Inferior parietal cortex (tissue), 1 donor: Measurements from ENCODE around the gene PRAME.
A peak's percentile ranks its signal among the peaks of the same experiment; 100 is the strongest.
"Not testable (repeated sequence)": the region's sequence is repeated elsewhere in the genome, so short reads cannot be mapped to it uniquely, and the experiment has no call there.

ENCODE experiments used
- DNase-seq: peaks from one replicate; pipeline ENCODE4 v3.0.0-alpha.2; 2016; ENCODE audit errors: extremely low spot score

PRAME gene

DNA sequence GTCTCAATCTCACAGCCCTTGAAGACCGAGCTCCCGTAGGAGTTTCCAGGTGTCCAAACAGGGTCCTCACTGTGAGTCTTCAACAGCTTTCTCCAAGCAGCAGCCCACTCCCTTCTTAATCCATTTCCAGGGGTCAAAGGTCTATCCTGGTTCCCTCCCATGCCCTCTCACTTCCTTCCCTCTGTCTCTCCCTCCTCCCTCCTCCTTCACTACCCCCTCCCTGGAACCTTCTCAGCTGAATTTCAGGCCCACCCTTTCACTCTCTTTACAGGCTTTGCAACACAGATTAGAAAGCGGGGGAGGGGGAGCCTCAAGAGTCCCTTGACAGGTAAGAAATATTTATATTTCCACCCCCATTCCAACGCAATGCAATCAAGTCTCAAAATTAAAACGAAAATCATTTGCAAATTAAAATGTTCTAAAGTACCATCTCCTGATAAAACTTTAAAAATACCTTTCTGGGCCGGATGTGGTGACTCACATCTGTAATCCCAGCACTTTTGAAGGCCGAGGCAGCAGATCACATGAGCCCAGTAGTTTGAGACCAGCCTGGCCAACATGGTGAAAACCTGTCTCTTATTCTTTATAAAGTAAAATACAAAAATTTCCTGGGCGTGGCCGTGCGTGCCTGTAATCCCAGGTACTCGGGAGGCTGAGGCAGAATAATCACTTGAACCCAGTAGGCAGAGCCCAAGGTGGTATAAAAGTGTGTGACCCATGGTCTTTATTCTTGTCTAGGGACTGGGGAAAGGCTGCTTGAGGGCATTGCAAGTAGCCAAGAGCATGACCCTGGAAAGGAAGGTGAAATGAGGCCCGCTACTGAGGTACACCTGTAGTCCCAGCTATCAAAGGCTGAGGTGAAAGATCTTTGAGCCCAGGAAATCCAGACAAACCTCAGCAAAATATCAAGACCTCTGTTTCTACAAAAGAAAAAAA is 38.1 kb downstream of the PRAME start:
- DNase-seq = no peak

DNA sequence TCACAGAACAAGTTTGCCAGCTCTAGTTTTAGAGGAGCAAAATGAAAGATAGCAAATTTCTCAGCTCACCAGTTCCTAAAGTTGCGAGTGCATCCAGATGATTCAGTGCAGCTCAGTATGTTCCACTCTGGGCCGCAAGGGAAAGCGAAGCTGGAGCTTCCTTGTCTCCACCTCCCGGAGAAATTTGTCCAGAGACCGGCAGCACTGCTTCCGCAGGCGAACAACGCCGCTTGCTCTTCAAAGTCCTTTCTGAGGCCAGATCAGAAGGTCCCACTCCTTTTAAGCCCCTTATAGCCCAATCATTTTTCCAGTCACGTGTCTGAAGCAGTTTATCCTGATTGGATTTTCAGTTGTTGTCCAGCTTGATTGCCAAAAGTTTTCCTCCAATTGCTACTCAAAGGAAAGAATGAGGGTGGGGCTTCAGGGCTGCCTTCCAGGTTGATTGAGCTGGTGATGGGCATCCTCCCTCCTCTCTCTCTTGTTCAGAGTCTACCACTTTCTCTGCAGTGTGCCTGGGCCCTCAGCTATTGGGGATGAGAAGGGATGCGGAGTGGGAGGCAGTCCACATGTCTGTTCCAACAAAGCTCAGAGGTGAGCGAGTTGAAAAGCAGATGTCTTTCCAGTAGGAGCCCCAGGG is 38.9 kb downstream of the PRAME start, which contains the start of gene ZNF280A:
ZNF280A (minus strand) TSS at position 251 of the 637 bp plus-strand sequence. CDS start 4,640 bp downstream, outside the sequence.
- DNase-seq = peak; percentile 72

DNA sequence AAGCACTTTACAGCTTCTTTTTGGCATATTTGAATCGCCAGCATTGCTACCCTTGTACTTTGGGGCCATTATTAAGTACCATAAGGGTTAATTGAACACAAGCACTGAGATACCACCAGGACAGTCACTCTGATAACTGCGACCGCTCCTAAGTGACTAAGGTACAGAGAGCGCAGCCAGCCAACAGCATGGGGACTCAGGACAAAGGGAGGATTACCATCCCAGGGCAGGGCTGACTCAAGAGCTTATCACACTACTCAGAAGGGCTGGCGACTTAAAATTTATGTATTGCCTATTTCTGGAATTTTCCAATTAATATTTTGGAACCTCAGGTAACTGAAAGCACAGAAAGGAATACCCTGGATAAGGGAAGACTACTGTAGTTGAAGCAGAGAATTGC is 39.5 kb downstream of the PRAME start:
- peak; percentile 51 for DNase-seq

DNA sequence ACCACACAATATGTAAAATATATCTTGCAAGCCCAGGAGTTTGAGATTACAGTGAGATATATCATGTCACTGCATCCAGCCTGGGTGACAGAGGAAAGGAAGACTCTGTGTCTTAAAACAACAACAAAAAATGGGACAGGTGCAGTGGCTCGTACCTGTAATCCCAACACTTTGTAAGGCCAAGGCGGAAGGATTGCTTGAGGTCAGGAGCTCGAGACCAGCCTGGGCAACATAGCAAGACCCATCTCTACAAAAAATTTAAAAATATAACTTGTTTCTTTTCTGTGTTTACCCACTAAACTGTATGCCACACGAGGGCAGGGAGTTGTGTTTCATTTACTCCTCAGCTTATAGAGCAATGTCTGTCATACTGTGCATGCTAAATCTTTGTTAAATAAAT is 42.1 kb downstream of the PRAME start:
- no peak for DNase-seq

DNA sequence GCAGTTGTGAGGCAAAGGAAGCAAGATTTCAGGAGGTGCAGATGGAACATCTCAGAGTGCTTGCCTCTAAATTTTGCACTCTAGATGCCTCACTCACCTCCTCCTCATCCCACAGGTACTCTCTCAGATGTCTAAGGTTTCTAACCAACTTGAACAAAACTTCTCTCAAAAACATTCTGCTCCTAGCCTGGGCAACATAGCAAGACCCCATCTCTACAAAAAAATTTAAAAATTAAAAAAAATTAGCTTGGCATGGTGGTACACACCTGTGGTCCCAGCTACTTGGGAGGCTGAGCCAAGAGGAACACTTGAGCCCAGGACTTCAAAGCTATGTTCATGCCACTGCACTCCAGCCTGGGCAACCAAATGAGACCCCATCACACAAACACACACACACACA is 43.2 kb downstream of the PRAME start:
- DNase-seq = no peak

DNA sequence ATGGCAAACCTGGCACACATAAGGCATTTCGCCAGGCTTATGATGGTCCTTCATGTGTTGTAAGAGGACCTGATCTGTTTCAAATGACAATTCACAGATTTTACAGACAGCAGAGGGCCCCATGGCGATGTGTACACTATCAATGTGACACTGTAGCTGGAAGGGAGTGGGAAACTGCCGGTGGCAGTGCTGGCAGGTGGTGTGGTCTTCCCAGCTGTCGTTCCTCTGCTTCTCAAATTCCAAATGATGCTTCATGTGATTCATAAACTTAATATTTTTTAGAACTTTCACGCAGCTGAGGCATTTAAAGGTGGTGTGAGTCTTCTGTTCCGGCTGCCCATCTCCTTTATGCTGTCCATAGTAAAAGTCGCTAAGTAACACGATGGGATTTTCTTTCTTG is 44.6 kb downstream of the PRAME start:
- not testable (repeated sequence) for DNase-seq

DNA sequence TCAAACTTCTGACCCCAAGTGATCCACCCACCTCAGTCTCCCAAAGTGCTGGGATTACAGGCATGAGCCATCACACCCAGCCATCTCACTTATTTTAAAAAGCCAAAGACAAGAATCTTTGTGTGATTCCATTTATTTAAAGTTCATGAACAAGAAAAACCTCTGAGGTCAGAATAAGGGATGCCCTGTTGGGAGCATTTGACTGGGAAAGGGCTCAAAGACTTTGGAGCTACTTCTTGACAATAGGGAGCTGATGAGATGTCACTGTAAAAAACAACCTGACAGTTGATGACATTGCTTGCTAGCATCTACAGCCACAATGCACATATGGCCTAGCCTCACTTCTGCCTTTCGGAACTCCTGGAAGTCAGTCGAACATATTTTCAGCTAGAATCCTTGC is 45.4 kb downstream of the PRAME start:
- DNase-seq = no peak

DNA sequence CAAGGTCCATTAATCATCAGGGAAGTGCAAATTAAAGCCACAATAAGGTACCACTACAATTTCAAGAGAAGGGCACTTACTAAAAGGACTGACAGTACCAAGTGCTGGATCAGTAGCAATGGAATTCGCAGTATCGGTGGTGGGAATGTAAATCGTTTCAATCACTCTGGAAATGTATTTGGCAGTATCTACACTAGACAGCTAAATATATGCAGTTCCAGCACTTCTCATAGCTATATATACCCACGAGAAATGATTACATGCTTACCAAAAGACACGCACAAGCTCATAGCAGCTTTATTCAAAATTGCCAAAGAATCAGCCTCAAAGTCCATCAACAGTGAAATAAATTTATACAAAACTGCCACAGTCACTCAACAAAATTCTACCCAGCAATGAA is 46.1 kb downstream of the PRAME start:
- DNase-seq = no peak

DNA sequence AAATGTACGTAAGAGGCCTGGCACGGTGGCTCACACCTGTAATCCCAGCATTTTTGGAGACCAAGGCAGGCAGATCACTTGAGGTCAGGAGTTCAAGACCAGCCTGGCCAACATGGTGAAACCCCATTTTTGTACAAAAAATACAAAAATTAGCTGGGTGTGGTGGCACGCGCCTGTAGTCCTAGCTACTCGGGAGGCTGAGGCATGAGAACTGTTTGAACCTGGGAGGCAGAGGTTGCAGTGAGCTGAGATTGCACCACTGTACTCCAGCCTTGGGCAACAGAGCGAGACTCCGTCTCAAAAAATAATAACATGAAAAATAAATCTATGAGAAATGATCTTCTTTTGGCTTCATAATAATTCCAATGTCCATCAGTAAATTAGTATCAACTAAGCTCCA is 48.2 kb downstream of the PRAME start:
- not testable (repeated sequence) for DNase-seq

DNA sequence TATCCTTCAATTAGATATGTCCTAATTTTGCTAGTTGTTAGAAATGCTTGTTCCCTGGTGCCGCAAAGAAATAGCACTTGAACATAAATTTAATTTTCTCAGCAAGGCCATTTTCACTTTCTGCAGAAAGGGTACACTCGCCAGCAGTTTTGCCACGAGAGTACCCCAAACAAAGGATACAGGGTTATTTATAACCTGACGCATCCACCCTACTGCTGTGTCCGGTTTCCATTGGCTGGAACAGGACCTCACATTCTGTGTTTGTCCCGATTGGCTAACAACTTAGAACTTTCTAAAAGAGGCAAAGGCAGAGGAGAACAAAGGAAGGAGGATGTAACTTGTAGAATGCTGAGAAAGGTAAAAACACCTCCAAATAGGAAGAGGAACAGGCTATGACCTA is 49.2 kb downstream of the PRAME start:
- DNase-seq = not testable (repeated sequence)

DNA sequence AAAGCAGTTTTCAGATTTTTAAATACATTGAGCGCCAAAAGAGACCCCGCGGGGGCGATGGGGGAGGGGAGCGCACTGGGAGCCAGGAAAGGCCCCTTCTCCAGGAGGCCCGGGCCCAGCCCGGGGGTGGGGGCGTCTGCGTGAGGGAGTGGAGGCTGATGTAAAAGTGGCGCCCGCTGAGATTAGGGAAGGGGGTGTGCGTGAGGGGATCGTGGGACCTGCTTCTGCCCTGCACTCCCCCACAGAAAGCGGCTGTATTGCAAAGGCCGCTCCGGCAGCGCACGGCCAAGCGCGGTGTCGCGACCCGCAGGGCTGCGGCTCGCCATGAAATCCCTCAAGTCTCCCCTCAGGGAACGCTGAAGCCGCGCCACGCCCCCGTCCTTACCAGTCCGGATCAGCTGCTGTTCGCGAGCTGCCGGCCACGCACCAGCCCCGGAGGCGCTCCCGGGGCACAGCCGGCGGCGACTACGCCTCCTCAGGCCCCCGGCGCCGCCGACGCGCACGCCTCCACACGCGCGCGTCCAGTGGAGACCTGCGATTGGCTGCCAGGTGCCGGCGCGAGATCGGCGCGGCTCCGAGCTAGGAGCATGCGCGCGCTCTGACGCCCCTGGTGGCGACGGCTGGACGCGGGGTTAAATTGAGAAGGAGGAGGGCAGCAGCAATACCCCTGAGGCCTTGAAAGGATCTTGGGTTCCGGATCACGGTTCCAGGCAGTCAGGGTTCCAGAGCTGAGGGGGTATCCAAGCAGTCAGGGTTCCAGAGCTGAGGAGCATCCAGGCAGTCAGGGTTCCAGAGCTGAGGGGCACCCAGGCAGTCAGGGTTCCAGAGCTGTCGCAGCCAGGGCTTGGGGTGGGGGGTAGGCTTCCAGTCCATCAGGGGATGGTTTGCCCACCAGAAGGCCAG is 50.5 kb downstream of the PRAME start, which contains the start of gene ZNF280B:
ZNF280B (minus strand) TSS at position 469 of the 903 bp plus-strand sequence. CDS start 19,344 bp downstream, outside the sequence.
- peak; percentile 93 for DNase-seq

DNA sequence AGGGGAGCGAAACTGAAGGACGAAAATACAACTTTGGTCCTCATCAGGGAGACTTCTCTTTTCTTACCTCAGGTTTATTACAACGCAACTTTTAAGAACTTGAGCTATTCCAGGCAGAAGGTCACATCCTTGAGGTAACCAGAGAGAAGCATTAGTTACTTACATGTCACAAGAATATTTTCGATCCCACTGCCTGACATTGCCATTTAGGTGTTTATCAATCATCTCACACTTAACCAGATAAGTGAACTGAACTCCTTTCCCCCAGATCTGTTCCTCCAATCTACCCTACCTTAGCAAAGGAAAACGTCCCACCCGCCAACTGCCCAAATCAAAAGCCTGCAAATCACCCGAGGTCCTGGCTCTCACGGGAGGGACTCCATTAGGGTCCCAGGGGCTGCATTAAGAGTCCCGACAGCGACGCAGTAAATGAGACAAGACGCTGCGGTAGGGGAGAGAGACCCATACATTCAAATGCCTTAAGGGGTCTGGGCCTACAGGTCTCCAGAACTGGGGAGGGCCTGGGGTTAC is 51.3 kb downstream of the PRAME start:
- DNase-seq = no peak

DNA sequence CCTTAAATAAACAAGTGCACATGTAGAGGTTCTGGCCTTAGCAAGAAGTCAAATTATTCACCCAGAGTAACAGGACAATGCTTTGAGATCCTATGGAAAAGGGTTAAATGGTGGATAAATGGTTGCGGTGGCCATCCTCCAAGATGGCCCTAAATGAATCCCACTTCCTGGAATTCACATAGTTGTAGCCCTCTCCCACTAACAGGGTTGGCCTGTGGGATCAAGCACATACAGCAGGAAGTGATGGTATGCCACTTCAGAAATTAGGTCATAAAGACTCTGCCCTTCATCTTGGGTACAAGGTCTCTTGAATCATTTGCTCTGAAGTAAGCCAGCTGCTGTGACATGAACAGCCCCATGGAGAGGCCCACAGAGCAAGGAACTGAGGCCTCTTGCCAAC is 52.3 kb downstream of the PRAME start:
- DNase-seq = no peak

DNA sequence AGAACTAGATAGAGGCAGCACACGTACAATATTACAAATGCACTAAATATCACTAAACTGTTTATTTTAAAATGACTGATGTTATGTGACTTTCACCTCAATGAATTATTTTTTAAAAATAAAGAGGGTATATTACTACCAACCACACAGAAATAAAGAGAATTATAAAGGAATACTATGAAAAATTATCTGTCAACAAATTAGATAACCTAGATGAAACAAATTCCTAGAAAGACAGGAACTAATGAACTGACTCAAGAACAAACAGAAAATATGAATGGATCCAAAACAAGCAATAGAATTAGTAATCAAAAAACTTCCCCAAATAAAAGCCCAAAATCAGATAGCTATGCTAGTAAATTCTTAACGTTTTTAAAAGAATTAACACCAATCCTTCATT is 60.8 kb downstream of the PRAME start:
- no peak for DNase-seq
